Calu3 (cell line): ENCODE results near the gene FOXP1. TPM values are rescaled to one million over a fixed set of nuclear protein-coding genes. Genes with fewer than 3 reads are reported as not detected.

Experiments used
- BruUV-seq: library from RNA; stranded (reverse); fragments of 400-500 nt; replicated peaks from 2 replicates; lab custom pipeline; 2021; lab: Mats Ljungman, UMichigan
- CTCF ChIA-PET: fragments of 300-600 bp; sonication (Branson Sonifier 250); formaldehyde crosslinking; loops from one replicate; lab custom pipeline; 2022; ENCODE audit warnings: antibody characterized with exemption; lab: Charles Lee
- DNase-seq: peaks from one replicate; pipeline ENCODE4 v3.0.0; 2022
- H3K27ac Mint-ChIP-seq: one replicate; pipeline ENCODE4 v1.8.0; 2022; ENCODE audit warnings: mixed read lengths; ENCODE audit not compliant: unreplicated experiment
- H3K27me3 Mint-ChIP-seq: one replicate; pipeline ENCODE4 v1.8.0; 2022; ENCODE audit warnings: mixed read lengths; ENCODE audit not compliant: unreplicated experiment
- H3K36me3 Mint-ChIP-seq: one replicate; pipeline ENCODE4 v1.8.0; 2022; ENCODE audit warnings: mild to moderate bottlenecking, moderate library complexity, mixed read lengths; ENCODE audit not compliant: insufficient read depth, unreplicated experiment
- H3K4me1 Mint-ChIP-seq: one replicate; pipeline ENCODE4 v1.8.0; 2022; ENCODE audit warnings: mild to moderate bottlenecking, low read depth, mixed read lengths; ENCODE audit not compliant: unreplicated experiment
- H3K4me3 Mint-ChIP-seq: one replicate; pipeline ENCODE4 v1.8.0; 2022; ENCODE audit warnings: mild to moderate bottlenecking, low read depth, moderate library complexity, mixed read lengths; ENCODE audit not compliant: unreplicated experiment
- H3K9me3 Mint-ChIP-seq: one replicate; pipeline ENCODE4 v1.8.0; 2022; ENCODE audit warnings: low read depth, mixed read lengths; ENCODE audit not compliant: unreplicated experiment
- CTCF ChIP-seq: fragments of 200-600 bp; IDR thresholded peaks from one replicate; pipeline ENCODE4 v1.8.0; 2022; ENCODE audit warnings: antibody characterized with exemption; ENCODE audit not compliant: unreplicated experiment
- intact Hi-C: fragments of 100-400 bp; cut with micrococcal nuclease; formaldehyde crosslinking; loops from one replicate; pipeline ENCODE4 v1.10.0; 2022; ENCODE audit not compliant: unreplicated experiment
- total RNA-seq: library from RNA; stranded (reverse); gene quantifications from 2 replicates; pipeline ENCODE4 v1.2.3, GENCODE V29; 2022

FOXP1 gene
- total RNA-seq, 1 experiment from 2014 or later, result 82.8 TPM

- TF ChIP-seq CTCF, result peak; percentile 22
- Mint-ChIP-seq H3K36me3 (peaks cover 4% of the 10 kb centered on the region), H3K27ac (no peak overlapping the region), H3K4me1 (peaks cover 29% of the 10 kb centered on the region), H3K4me3 (no peak overlapping the region), H3K9me3 (no peaks in the 10 kb centered on the region), H3K27me3 (no peaks in the 10 kb centered on the region)
- intact Hi-C loops, result loop anchor here (5.0 to 10.0 kb wide), 3 partner anchors 58 to 190 kb away; no protein-coding TSS in a partner anchor
- peak; percentile 37 for DNase-seq
- CTCF ChIA-PET, result interaction anchor here (0.6 to 1.0 kb wide), 4 partner anchors 8 to 142 kb away, joined by 3 read pairs; no protein-coding TSS in a partner anchor
- BruUV-seq, result no TSS peak
These were observed 186.5 kb downstream of the FOXP1 start for GRCh38 chr3:71397046-71397445.

GRCh38 chr3:71395927-71396695 is 187.4 kb downstream of the FOXP1 start:
- CTCF ChIA-PET, result interaction anchor here (0.6 to 0.9 kb wide), 2 partner anchors 30 to 135 kb away, joined by 3 to 5 read pairs; no protein-coding TSS in a partner anchor
- peaks cover 4% of the 10 kb centered on the region for H3K36me3 Mint-ChIP-seq
- no peaks in the 10 kb centered on the region for H3K9me3 Mint-ChIP-seq
- no peak overlapping the region for H3K27ac Mint-ChIP-seq
- DNase-seq, result peak; percentile 6
- TF ChIP-seq CTCF, result no peak
- H3K4me1 Mint-ChIP-seq, result peaks cover 35% of the 10 kb centered on the region
- intact Hi-C loops, result loop anchor here (5.0 to 10.0 kb wide), 3 partner anchors 59 to 191 kb away; no protein-coding TSS in a partner anchor
- BruUV-seq, result no TSS peak
- no peak overlapping the region for H3K4me3 Mint-ChIP-seq
- H3K27me3 Mint-ChIP-seq, result no peaks in the 10 kb centered on the region

- no peak for DNase-seq
- no TSS peak for BruUV-seq
- H3K36me3 Mint-ChIP-seq, result peaks cover 4% of the 10 kb centered on the region
- CTCF ChIA-PET, result interaction anchor here (0.7 to 0.9 kb wide), 4 partner anchors 31 to 1990 kb away, joined by 3 to 7 read pairs (median 4); no protein-coding TSS in a partner anchor
- no peak overlapping the region for H3K27ac Mint-ChIP-seq
- intact Hi-C loops, result loop anchor here (5.0 to 10.0 kb wide), 3 partner anchors 59 to 192 kb away; no protein-coding TSS in a partner anchor
- H3K4me1 Mint-ChIP-seq, result peaks cover 42% of the 10 kb centered on the region
- H3K9me3 Mint-ChIP-seq, result no peaks in the 10 kb centered on the region
- H3K27me3 Mint-ChIP-seq, result no peaks in the 10 kb centered on the region
- H3K4me3 Mint-ChIP-seq, result no peak overlapping the region
- no peak for TF ChIP-seq CTCF
These were observed 188.1 kb downstream of the FOXP1 start for GRCh38 chr3:71395470-71395869.

- H3K4me3 Mint-ChIP-seq, result no peak overlapping the region
- H3K27me3 Mint-ChIP-seq, result no peaks in the 10 kb centered on the region
- H3K36me3 Mint-ChIP-seq, result peaks cover 4% of the 10 kb centered on the region
- DNase-seq, result no peak
- intact Hi-C loops, result loop anchor here (5.0 to 10.0 kb wide), 3 partner anchors 61 to 261 kb away; no protein-coding TSS in a partner anchor
- TF ChIP-seq CTCF, result no peak
- no peaks in the 10 kb centered on the region for H3K9me3 Mint-ChIP-seq
- CTCF ChIA-PET, result no interaction called here
- no TSS peak for BruUV-seq
- peaks cover 42% of the 10 kb centered on the region for H3K4me1 Mint-ChIP-seq
- H3K27ac Mint-ChIP-seq, result no peak overlapping the region
These were observed 189.8 kb downstream of the FOXP1 start for GRCh38 chr3:71393745-71394144.
